Measurements from ENCODE around the gene DDI1. TPM values are rescaled to one million over a fixed set of nuclear protein-coding genes. Genes with fewer than 3 reads are reported as not detected.

Gene DDI1
- total and polyA plus RNA-seq, 8 donors = not detected

DNA sequence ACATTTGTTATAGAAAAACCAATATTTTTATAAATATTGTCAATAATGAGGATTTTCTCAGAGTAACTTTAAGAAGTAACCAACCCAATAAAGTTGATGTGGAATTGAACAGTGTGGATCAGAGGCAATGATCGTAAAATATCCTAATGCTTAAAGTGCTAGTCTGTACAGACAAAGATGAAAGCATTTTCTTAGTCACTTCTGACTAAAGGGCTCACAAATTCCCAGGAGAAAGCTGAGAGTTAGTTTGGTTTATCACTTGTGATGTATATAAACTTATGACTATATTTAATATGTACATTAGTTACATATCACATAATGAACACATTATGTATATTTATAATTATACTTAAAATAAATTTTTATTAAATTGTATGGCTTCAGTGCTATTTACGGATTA lies 25.4 kb upstream of the DDI1 start:
- no peak overlapping the region for H3K4me3 ChIP-seq
- intact Hi-C loops (cut with DNase I) = no loop called here
- TF ChIP-seq, protein P1, sequence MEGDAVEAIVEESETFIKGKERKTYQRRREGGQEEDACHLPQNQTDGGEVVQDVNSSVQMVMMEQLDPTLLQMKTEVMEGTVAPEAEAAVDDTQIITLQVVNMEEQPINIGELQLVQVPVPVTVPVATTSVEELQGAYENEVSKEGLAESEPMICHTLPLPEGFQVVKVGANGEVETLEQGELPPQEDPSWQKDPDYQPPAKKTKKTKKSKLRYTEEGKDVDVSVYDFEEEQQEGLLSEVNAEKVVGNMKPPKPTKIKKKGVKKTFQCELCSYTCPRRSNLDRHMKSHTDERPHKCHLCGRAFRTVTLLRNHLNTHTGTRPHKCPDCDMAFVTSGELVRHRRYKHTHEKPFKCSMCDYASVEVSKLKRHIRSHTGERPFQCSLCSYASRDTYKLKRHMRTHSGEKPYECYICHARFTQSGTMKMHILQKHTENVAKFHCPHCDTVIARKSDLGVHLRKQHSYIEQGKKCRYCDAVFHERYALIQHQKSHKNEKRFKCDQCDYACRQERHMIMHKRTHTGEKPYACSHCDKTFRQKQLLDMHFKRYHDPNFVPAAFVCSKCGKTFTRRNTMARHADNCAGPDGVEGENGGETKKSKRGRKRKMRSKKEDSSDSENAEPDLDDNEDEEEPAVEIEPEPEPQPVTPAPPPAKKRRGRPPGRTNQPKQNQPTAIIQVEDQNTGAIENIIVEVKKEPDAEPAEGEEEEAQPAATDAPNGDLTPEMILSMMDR (IDR thresholded peaks at IDR 0.05) = no peak
- no peaks in the 10 kb centered on the region for H3K36me3 ChIP-seq
- no peaks in the 10 kb centered on the region for H3K9me3 ChIP-seq
- no peaks in the 10 kb centered on the region for H3K27me3 ChIP-seq
- no peak for ATAC-seq
- DNase-seq = no peak
- no peak overlapping the region for H3K27ac ChIP-seq
- H3K4me1 ChIP-seq = no peaks in the 10 kb centered on the region

DNA sequence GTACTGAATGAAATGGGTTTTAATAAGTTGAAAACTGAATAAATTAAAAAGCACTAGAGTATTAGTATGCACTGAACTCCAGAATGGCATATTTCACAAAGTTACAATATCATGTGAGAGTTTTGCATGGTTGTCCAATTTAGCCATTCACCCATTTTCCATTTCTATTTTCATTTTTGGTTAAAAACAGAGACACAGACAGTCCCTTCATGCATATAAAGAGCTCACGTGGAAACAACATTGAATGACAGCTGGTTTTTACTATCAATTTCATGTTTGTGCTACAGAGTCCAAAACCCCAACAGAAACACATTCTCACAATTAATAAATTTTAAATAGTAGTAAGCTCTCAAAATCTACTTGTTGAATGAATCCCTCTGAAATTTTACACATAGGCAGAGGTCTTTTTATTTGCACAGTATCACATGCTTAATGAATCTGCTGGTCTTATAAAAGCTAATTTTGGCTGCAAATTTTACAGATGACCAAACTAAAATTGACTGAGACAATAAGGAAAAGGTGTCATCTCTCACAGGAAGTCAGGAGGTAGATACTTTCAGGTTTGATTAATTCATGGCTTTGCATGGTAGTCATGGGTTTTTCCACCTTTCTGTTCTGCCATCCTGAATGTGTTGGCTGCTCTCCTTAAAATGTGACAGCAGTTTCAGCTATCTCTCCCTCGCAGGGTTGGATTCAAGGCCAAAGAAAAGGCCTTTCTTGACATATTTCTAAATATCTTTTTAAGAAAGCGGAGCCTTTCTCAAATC lies 20.6 kb upstream of the DDI1 start:
- ATAC-seq (no peak), DNase-seq (no peak)
- H3K36me3 ChIP-seq = no peaks in the 10 kb centered on the region
- no peaks in the 10 kb centered on the region for H3K4me1 ChIP-seq
- no peaks in the 10 kb centered on the region for H3K9me3 ChIP-seq
- H3K4me3 ChIP-seq = no peak overlapping the region
- H3K27me3 ChIP-seq = no peaks in the 10 kb centered on the region
- TF ChIP-seq, protein P1 (IDR thresholded peaks at IDR 0.05) = no peak
- no peak overlapping the region for H3K27ac ChIP-seq
- intact Hi-C loops (cut with DNase I) = no loop called here

DNA sequence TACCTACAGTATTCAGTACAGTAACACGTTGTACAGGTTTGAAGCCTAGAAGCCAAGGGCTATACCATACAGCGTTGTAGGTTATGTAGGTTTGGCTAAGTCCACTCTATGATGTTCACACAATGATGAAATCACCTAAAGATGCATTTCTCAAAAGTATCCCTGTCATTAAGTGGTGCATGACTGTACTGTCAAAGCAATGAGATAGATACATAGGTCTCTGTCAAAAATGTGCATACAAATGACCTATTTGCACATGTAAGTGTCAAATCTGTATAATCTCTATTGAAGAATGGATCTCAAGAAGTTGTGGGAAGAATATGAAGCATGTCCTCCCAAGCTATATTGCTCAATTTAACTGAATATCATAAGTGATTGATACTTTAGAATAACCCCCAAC lies 11.9 kb upstream of the DDI1 start:
- H3K4me3 ChIP-seq = no peak overlapping the region
- TF ChIP-seq, protein P1 (IDR thresholded peaks at IDR 0.05) = no peak
- intact Hi-C loops (cut with DNase I) = no loop called here
- no peaks in the 10 kb centered on the region for H3K9me3 ChIP-seq
- H3K4me1 ChIP-seq = no peaks in the 10 kb centered on the region
- H3K27ac ChIP-seq = no peak overlapping the region
- no peaks in the 10 kb centered on the region for H3K36me3 ChIP-seq
- no peak for ATAC-seq
- DNase-seq = no peak
- H3K27me3 ChIP-seq = no peaks in the 10 kb centered on the region

DNA sequence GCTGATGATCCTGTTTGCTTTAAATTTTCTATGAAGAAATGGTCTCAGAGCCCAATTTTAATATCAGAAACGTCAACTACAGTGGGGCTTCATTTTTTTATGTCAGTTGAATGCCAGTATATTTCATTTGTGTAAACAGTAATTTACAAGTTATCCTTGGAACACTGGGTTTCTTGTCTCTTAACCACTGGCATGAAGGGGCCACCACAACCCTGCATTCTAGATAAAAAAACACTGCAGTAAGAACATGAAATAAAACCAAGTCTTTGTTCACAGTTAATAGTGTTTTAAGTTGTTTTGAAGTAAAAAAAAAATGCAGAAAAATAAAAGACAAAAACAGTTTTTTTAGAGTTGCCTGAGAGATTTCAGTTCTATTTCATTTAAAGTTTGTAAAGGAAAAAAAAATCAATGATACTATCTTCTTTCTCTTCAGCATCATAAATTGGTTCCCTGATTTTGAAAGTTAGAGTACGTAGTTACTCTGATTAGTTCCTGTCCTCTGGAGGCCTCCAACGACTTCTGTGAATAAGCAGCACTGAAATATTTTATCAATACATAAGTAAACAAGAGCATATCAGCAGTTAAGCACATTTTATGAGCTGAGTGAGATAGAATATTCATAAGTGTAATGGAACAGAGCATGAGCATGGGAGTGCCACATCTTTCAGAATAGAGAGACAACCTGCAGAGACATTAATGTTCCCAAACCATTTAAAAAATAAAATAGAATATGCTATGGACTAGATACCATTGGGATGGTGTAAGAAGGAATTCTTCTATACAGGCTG lies 7.8 kb upstream of the DDI1 start:
- Histone ChIP-seq H3K36me3 (no peaks in the 10 kb centered on the region), H3K4me1 (no peaks in the 10 kb centered on the region), H3K9me3 (no peaks in the 10 kb centered on the region), H3K27me3 (no peaks in the 10 kb centered on the region), H3K4me3 (no peak overlapping the region), H3K27ac (no peak overlapping the region)
- ATAC-seq (no peak), DNase-seq (no peak)
- TF ChIP-seq, protein P1 (IDR thresholded peaks at IDR 0.05) = no peak
- intact Hi-C loops (cut with DNase I) = no loop called here

DNA sequence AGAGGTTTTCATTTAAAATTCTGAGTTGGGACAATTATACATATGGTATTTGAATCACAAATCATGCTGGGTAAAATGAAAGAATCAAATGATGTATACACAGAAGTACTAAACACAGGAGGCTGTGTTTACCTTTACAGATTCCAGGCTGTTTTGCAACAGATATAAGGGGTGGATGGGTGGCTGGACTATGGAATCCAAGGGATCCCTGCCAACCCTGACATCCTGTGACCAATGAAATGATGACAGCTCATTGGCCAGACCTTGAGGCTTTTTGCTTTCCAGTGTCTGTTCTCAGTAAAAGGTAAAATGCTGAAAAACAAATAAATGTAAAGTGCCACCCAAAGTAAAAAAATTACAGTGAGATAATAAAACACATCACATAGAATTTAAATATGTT lies 3.3 kb upstream of the DDI1 start:
- Histone ChIP-seq H3K9me3 (peaks cover 0 to 3% of the 10 kb centered on the region in 2 donors), H3K36me3 (no peaks in the 10 kb centered on the region), H3K4me1 (no peaks in the 10 kb centered on the region), H3K27me3 (no peaks in the 10 kb centered on the region), H3K4me3 (no peak overlapping the region), H3K27ac (no peak overlapping the region)
- DNase-seq (no peak), ATAC-seq (no peak)
- intact Hi-C loops (cut with DNase I) = no loop called here
- TF ChIP-seq, protein P1 (IDR thresholded peaks at IDR 0.05) = no peak
